ENCODE results near the gene C9orf72.

DNA sequence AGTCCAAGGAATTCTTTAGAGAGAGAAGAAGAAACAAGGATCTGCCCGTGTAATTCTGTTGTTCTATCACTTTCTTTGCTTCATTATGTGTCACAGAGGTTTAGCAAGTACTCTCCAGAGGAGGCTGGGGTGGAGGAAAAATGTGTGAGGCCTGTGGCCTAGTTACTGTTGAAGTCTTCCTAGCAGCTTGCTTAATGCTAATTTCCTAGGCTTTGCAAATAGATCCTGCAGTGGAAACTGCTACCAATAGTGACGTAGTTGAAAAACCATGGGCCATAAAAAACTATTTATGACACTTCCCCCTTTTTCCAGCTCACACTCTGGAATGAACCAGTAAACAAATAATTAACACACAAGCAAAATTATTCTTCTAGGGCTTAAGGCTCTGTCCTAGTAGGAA, 27.0 kb upstream of the C9orf72 start:
- TF ChIP-seq, protein P1, sequence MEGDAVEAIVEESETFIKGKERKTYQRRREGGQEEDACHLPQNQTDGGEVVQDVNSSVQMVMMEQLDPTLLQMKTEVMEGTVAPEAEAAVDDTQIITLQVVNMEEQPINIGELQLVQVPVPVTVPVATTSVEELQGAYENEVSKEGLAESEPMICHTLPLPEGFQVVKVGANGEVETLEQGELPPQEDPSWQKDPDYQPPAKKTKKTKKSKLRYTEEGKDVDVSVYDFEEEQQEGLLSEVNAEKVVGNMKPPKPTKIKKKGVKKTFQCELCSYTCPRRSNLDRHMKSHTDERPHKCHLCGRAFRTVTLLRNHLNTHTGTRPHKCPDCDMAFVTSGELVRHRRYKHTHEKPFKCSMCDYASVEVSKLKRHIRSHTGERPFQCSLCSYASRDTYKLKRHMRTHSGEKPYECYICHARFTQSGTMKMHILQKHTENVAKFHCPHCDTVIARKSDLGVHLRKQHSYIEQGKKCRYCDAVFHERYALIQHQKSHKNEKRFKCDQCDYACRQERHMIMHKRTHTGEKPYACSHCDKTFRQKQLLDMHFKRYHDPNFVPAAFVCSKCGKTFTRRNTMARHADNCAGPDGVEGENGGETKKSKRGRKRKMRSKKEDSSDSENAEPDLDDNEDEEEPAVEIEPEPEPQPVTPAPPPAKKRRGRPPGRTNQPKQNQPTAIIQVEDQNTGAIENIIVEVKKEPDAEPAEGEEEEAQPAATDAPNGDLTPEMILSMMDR (IDR thresholded peaks at IDR 0.05), result no peak
- no peak for TF ChIP-seq POLR2A (IDR thresholded peaks at IDR 0.05)
